H1 (cell line): ENCODE results near the gene CTSW. TPM values are rescaled to one million over a fixed set of nuclear protein-coding genes. Genes with fewer than 3 reads are reported as not detected.

Experiments
- CTCF ChIA-PET: fragments of 300-600 bp; sonication (Branson Sonifier 250); formaldehyde crosslinking; loops from one replicate; lab custom pipeline; 2021; ENCODE audit not compliant: partially characterized antibody; lab: Charles Lee
- POLR2A ChIA-PET: fragments of 300-600 bp; sonication (Branson Sonifier 250); formaldehyde crosslinking; loops from one replicate; lab custom pipeline; 2021; ENCODE audit warnings: inconsistent platforms; ENCODE audit not compliant: partially characterized antibody; lab: Charles Lee
- DNase-seq, 2 experiments: peaks; one replicate each; pipeline versions ENCODE4 v3.0.0 to v3.0.0-alpha.2; 2010 to 2022; ENCODE audit warnings: low spot score in 2 of 2, low read depth in 1 of 2, mixed read lengths in 1 of 2
- FAIRE-seq: peaks from 2 replicates; lab custom pipeline; 2011; peaks lifted over from hg19 to GRCh38; lab: Jason Lieb, UNC
- H2AFZ ChIP-seq: 2 replicates; pipeline ENCODE4 v1.8.1; 2012; ENCODE audit warnings: low read length, inconsistent platforms
- H2AK5ac ChIP-seq: 2 replicates; pipeline ENCODE4 v1.6.1; 2013; ENCODE audit warnings: low read depth, low read length
- H2BK120ac ChIP-seq: replicated peaks from 2 replicates; pipeline ENCODE3; 2013; ENCODE audit warnings: low read depth, low read length, inconsistent platforms
- H2BK12ac ChIP-seq: 2 replicates; pipeline ENCODE4 v1.6.1; 2013; ENCODE audit warnings: low read depth, low read length
- H2BK15ac ChIP-seq: 2 replicates; pipeline ENCODE4 v1.6.1; 2013; ENCODE audit warnings: low read length
- H2BK20ac ChIP-seq: 2 replicates; pipeline ENCODE4 v1.6.1; 2013; ENCODE audit warnings: low read length
- H2BK5ac ChIP-seq: 2 replicates; pipeline ENCODE4 v1.6.1; 2013; ENCODE audit warnings: low read depth, low read length
- H3K14ac ChIP-seq: 2 replicates; pipeline ENCODE4 v1.6.1; 2013; ENCODE audit warnings: inconsistent platforms; ENCODE audit not compliant: insufficient read length
- H3K18ac ChIP-seq: 2 replicates; pipeline ENCODE4 v1.6.1; 2013; ENCODE audit warnings: low read length; ENCODE audit errors: extremely low read depth
- H3K23ac ChIP-seq: 2 replicates; pipeline ENCODE4 v1.6.1; 2013; ENCODE audit warnings: inconsistent platforms; ENCODE audit not compliant: insufficient read length
- H3K23me2 ChIP-seq: 2 replicates; pipeline ENCODE4 v1.6.1; 2013; ENCODE audit warnings: low read depth, low read length
- H3K27ac ChIP-seq: 2 replicates; pipeline ENCODE4 v1.6.1; 2011; ENCODE audit warnings: low read depth, low read length, inconsistent platforms
- H3K27me3 ChIP-seq, 4 experiments: replicated peaks in 1 of 4; 1 replicate in 1 of 4; 2 replicates in 3 of 4; pipeline versions ENCODE4 v1.6.1 to v1.8.1; 2011 to 2013; ENCODE audit warnings: low read length in 3 of 4, mild to moderate bottlenecking in 3 of 4, inconsistent platforms in 2 of 4, mixed read lengths in 2 of 4, moderate library complexity in 1 of 4; ENCODE audit not compliant: control insufficient read depth in 3 of 4, insufficient read depth in 3 of 4; ENCODE audit errors: extremely low read depth in 1 of 4
- H3K36me3 ChIP-seq, 4 experiments: 2 replicates each; pipeline versions ENCODE4 v1.6.1 to v1.8.1; 2011 to 2013; ENCODE audit warnings: mild to moderate bottlenecking in 4 of 4, low read length in 3 of 4, moderate library complexity in 2 of 4, control low read depth in 1 of 4, inconsistent platforms in 1 of 4; ENCODE audit not compliant: insufficient read depth in 4 of 4, control insufficient read depth in 2 of 4
- H3K4ac ChIP-seq: replicated peaks from 2 replicates; pipeline ENCODE3; 2013; ENCODE audit warnings: low read length, low read depth, mixed read lengths, inconsistent platforms; ENCODE audit not compliant: insufficient read length
- H3K4me1 ChIP-seq, 4 experiments: replicated peaks in 1 of 4; 1 replicate in 1 of 4; 2 replicates in 3 of 4; pipeline versions ENCODE4 v1.6.1 to v1.8.1; 2011 to 2013; ENCODE audit warnings: low read length in 3 of 4, inconsistent platforms in 2 of 4, mixed read lengths in 1 of 4; ENCODE audit not compliant: insufficient read depth in 4 of 4, control insufficient read depth in 3 of 4
- H3K4me2 ChIP-seq, 2 experiments: 2 replicates each; pipeline versions ENCODE4 v1.6.1 to v1.8.1; 2011 to 2013; ENCODE audit warnings: low read depth in 2 of 2, low read length in 2 of 2, control low read depth in 1 of 2, inconsistent platforms in 1 of 2, mild to moderate bottlenecking in 1 of 2; ENCODE audit not compliant: insufficient read depth in 1 of 2
- H3K4me3 ChIP-seq, 4 experiments: fragments of 200-600, 300-600 bp in 1 of 4; sonication (generic), shearing (Covaris generic), sonication (Bioruptor Twin) in 1 of 4; 2 replicates each; pipeline versions ENCODE4 v1.5.1 to v1.8.1; 2011 to 2016; ENCODE audit warnings: low read length in 4 of 4, low read depth in 3 of 4, control low read depth in 2 of 4, inconsistent platforms in 2 of 4, mild to moderate bottlenecking in 2 of 4, mixed read lengths in 1 of 4, moderate library complexity in 1 of 4; ENCODE audit not compliant: insufficient read depth in 2 of 4; ENCODE audit errors: extremely low read depth in 1 of 4
- H3K56ac ChIP-seq: replicated peaks from 2 replicates; pipeline ENCODE3; 2013; ENCODE audit warnings: low read depth, mild to moderate bottlenecking, mixed read lengths, low read length, inconsistent platforms; ENCODE audit not compliant: insufficient read length
- H3K79me1 ChIP-seq: 2 replicates; pipeline ENCODE4 v1.6.1; 2013; ENCODE audit warnings: low read depth, low read length, control low read depth
- H3K79me2 ChIP-seq, 2 experiments: 2 replicates each; pipeline versions ENCODE4 v1.6.1 to v1.8.1; 2012 to 2013; ENCODE audit warnings: low read length in 2 of 2, mild to moderate bottlenecking in 2 of 2, inconsistent platforms in 1 of 2; ENCODE audit not compliant: insufficient read depth in 2 of 2, control insufficient read depth in 1 of 2
- H3K9ac ChIP-seq, 4 experiments: replicated peaks in 1 of 4; 1 replicate in 1 of 4; 2 replicates in 3 of 4; pipeline versions ENCODE4 v1.6.1 to v1.8.1; 2011 to 2013; ENCODE audit warnings: low read depth in 3 of 4, low read length in 3 of 4, control low read depth in 2 of 4, mild to moderate bottlenecking in 2 of 4, moderate library complexity in 2 of 4, inconsistent platforms in 1 of 4; ENCODE audit errors: extremely low read depth in 1 of 4
- H3K9me3 ChIP-seq, 2 experiments: 2 replicates each; pipeline versions ENCODE4 v1.6.1 to v1.8.1; 2012 to 2013; ENCODE audit warnings: mild to moderate bottlenecking in 2 of 2, moderate library complexity in 2 of 2, control low read depth in 1 of 2, inconsistent platforms in 1 of 2, low read depth in 1 of 2, low read length in 1 of 2, mixed read lengths in 1 of 2; ENCODE audit not compliant: insufficient read depth in 2 of 2
- H4K20me1 ChIP-seq, 2 experiments: replicated peaks in 1 of 2; 2 replicates each; pipeline versions ENCODE3 to v1.8.1; 2011 to 2013; ENCODE audit warnings: inconsistent platforms in 2 of 2, low read length in 2 of 2, mild to moderate bottlenecking in 1 of 2; ENCODE audit not compliant: insufficient read depth in 2 of 2, control insufficient read depth in 1 of 2
- H4K5ac ChIP-seq: 2 replicates; pipeline ENCODE4 v1.6.1; 2013; ENCODE audit warnings: low read length, low read depth, mixed read lengths, inconsistent platforms; ENCODE audit not compliant: insufficient read length
- H4K8ac ChIP-seq: 2 replicates; pipeline ENCODE4 v1.8.0; 2013; ENCODE audit warnings: mild to moderate bottlenecking, moderate library complexity, low read length, inconsistent platforms; ENCODE audit not compliant: insufficient read depth; ENCODE audit errors: extremely low read depth
- H4K91ac ChIP-seq: replicated peaks from 2 replicates; pipeline ENCODE3; 2013; ENCODE audit warnings: low read length, mixed read lengths, inconsistent platforms; ENCODE audit not compliant: insufficient read length
- GABPA ChIP-seq: IDR thresholded peaks from 2 replicates; pipeline ENCODE4 v1.6.1; 2011; ENCODE audit warnings: mild to moderate bottlenecking, low read length, moderate library complexity, borderline replicate concordance; ENCODE audit not compliant: insufficient read depth
- RAD21 ChIP-seq, 2 experiments: IDR thresholded peaks in 1 of 2; conservative IDR thresholded peaks in 1 of 2; 2 replicates each; pipeline ENCODE4 v1.6.1; 2011; ENCODE audit warnings: low read depth in 2 of 2, low read length in 2 of 2, improper control_type of control experiment in 1 of 2, inconsistent platforms in 1 of 2, mild to moderate bottlenecking in 1 of 2, moderate library complexity in 1 of 2
- WGBS, 2 experiments: shearing (Covaris generic) in 1 of 2; methylation state at CpG; one replicate each; pipeline versions ENCODE4 v1.1.6 to v1.1.7; 2013 to 2015; ENCODE audit warnings: low lambda C conversion rate in 2 of 2, mixed read lengths in 2 of 2, inconsistent platforms in 1 of 2, low coverage in 1 of 2, missing lambda C conversion rate in 1 of 2; ENCODE audit not compliant: insufficient replicate concordance in 2 of 2, insufficient coverage in 1 of 2, insufficient read length in 1 of 2; ENCODE audit errors: extremely low coverage in 1 of 2, missing lambda C conversion rate in 1 of 2; 5-methylcytosine and 5-hydroxymethylcytosine counted together
- polyA plus RNA-seq, 7 experiments: library from polyadenylated mRNA; depleted of rRNA in 3 of 7; stranded (reverse) in 5 of 7; unstranded in 2 of 7; fragments of >200 nt in 5 of 7; fragments of 200-250 nt in 2 of 7; gene quantifications; 1 replicate in 5 of 7; 2 replicates in 1 of 7; 4 replicates in 1 of 7; pipeline versions ENCODE4 v1.2.1 to v1.2.3, GENCODE V29; 2011 to 2013; ENCODE audit warnings: missing spikeins in 2 of 7, mixed read lengths in 2 of 7
- total RNA-seq: library from RNA; stranded (reverse); fragmentation: NEBNext Ultra II Directional; extraction: Animal tissue kit (Norgen Biotek cat#: 25700); gene quantifications from 2 replicates; pipeline ENCODE4 v1.2.1, GENCODE V29; 2021
- TF ChIP-seq, protein P1 (sequence below): IDR thresholded peaks from 2 replicates; pipeline ENCODE4 v1.6.1; 2011; ENCODE audit warnings: low read length, improper control_type of control experiment
- TF ChIP-seq, protein P2 (sequence below), 3 experiments: IDR thresholded peaks; 1 replicate in 2 of 3; 2 replicates in 1 of 3; pipeline versions ENCODE4 v1.5.1 to v1.6.1; 2011; ENCODE audit warnings: low read length in 3 of 3, mild to moderate bottlenecking in 3 of 3, inconsistent platforms in 2 of 3, low read depth in 1 of 3, moderate library complexity in 1 of 3; ENCODE audit not compliant: insufficient read depth in 1 of 3; ENCODE audit errors: control extremely low read depth in 1 of 3
- TF ChIP-seq, protein P3 (sequence below): IDR thresholded peaks from 2 replicates; pipeline ENCODE4 v1.6.1; 2011; ENCODE audit warnings: low read depth, mild to moderate bottlenecking, low read length; ENCODE audit not compliant: insufficient read depth

Gene CTSW
- total and polyA plus RNA-seq, 2 of the 8 experiments (the other 6 are each of a cell fraction or from before 2014, with no cell fraction given) = not detected

DNA sequence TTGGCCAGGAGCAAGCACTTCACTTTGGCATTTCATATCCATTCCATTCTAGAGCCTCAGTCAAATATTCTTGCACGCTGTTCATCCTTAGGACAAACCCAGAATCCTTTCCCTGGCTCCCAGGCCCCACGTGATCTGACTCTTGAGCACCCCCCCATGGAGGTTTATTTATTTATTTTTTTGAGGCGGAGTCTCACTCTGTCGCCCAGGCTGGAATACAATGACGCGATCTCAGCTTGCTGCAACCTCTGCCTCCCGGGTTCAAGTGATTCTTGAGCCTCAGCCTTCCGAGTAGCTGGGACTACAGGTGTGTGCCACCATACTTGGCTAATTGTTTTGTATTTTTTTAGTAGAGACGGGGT lies 52.9 kb downstream of the CTSW start:
- no peak overlapping the region for H2AK5ac ChIP-seq
- no peak overlapping the region for H2BK120ac ChIP-seq
- H3K9ac ChIP-seq = no peak overlapping the region
- H3K4me1 ChIP-seq = peaks cover 2 to 8% (median 4%) of the 10 kb centered on the region in 4 experiments; a peak in 5 of 7 replicates
- no peak overlapping the region; the same call in 1 of the 2 replicates for H2AFZ ChIP-seq
- H3K14ac ChIP-seq = no peak overlapping the region
- no peaks in the 10 kb centered on the region for H3K23me2 ChIP-seq
- H4K91ac ChIP-seq = no peak overlapping the region
- H2BK12ac ChIP-seq = no peak overlapping the region
- H4K8ac ChIP-seq = no peak overlapping the region
- no peak overlapping the region for H3K56ac ChIP-seq
- DNase-seq (peak in 1 of 2 experiments; percentile 60), FAIRE-seq (no peak)
- no peak overlapping the region for H2BK15ac ChIP-seq
- H3K36me3 ChIP-seq = no peaks in the 10 kb centered on the region
- ChIA-PET CTCF (interaction anchor here (0.7 to 2.9 kb wide), 26 partner anchors 8 to 112 kb away, joined by 3 to 19 read pairs (median 6); partner anchors contain the start of genes CCDC85B and FIBP), POLR2A (interaction anchor here (0.8 to 2.7 kb wide), 13 partner anchors 9 to 73 kb away, joined by 3 to 12 read pairs (median 6); partner anchors contain the start of genes C11orf68, CCDC85B, CFL1 and FIBP)
- no peaks in the 10 kb centered on the region for H3K27me3 ChIP-seq
- no peak overlapping the region for H3K18ac ChIP-seq
- H3K79me1 ChIP-seq = no peaks in the 10 kb centered on the region
- H3K27ac ChIP-seq = no peak overlapping the region
- H3K4me2 ChIP-seq = peak overlapping the region in 1 of 2 experiments; percentile 25; a peak in 1 of 4 replicates
- H3K4ac ChIP-seq = no peak overlapping the region
- H3K9me3 ChIP-seq = no peaks in the 10 kb centered on the region
- H2BK20ac ChIP-seq = no peak overlapping the region
- 54% methylated on average over 9 of the region's 9 CpGs; no CpG with 5 or more reads in 1 of the 2 experiments for WGBS, 2 experiments
- H3K79me2 ChIP-seq = no peaks in the 10 kb centered on the region
- no peak overlapping the region for H3K23ac ChIP-seq
- H4K5ac ChIP-seq = no peak overlapping the region
- H3K4me3 ChIP-seq = no peak overlapping the region
- TF ChIP-seq, protein P1, sequence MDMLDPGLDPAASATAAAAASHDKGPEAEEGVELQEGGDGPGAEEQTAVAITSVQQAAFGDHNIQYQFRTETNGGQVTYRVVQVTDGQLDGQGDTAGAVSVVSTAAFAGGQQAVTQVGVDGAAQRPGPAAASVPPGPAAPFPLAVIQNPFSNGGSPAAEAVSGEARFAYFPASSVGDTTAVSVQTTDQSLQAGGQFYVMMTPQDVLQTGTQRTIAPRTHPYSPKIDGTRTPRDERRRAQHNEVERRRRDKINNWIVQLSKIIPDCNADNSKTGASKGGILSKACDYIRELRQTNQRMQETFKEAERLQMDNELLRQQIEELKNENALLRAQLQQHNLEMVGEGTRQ = peak; percentile 81
- TF ChIP-seq, protein P2, sequence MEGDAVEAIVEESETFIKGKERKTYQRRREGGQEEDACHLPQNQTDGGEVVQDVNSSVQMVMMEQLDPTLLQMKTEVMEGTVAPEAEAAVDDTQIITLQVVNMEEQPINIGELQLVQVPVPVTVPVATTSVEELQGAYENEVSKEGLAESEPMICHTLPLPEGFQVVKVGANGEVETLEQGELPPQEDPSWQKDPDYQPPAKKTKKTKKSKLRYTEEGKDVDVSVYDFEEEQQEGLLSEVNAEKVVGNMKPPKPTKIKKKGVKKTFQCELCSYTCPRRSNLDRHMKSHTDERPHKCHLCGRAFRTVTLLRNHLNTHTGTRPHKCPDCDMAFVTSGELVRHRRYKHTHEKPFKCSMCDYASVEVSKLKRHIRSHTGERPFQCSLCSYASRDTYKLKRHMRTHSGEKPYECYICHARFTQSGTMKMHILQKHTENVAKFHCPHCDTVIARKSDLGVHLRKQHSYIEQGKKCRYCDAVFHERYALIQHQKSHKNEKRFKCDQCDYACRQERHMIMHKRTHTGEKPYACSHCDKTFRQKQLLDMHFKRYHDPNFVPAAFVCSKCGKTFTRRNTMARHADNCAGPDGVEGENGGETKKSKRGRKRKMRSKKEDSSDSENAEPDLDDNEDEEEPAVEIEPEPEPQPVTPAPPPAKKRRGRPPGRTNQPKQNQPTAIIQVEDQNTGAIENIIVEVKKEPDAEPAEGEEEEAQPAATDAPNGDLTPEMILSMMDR (IDR thresholded peaks at IDR 0.05; ENCODE audit: control extremely low read depth in 1 of 3, insufficient read depth in 1 of 3, low read depth in 1 of 3, low read length in 3 of 3) = peak in 1 of 3 experiments; percentile 31; a peak in 1 of 4 replicates
- TF ChIP-seq GABPA = no peak
- TF ChIP-seq, protein P3, sequence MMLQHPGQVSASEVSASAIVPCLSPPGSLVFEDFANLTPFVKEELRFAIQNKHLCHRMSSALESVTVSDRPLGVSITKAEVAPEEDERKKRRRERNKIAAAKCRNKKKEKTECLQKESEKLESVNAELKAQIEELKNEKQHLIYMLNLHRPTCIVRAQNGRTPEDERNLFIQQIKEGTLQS = peak; percentile 90
- no peak for TF ChIP-seq RAD21 (IDR thresholded peaks at IDR 0.05 in 1 of 2, conservative IDR thresholded peaks at IDR 0.05 in 1 of 2; ENCODE audit: low read depth in 2 of 2, low read length in 2 of 2)
- no peaks in the 10 kb centered on the region for H4K20me1 ChIP-seq
- no peak overlapping the region; the same call in 1 of the 2 replicates for H2BK5ac ChIP-seq
